Endometrial microvascular endothelial cells (primary cell): ENCODE measurements around the gene HDAC4. TPM values are rescaled to one million over a fixed set of nuclear protein-coding genes. Genes with fewer than 3 reads are reported as not detected.

Source experiments
- in situ Hi-C: cut with HindIII; loops from 2 replicates; pipeline ENCODE4 v1.10.0; 2017; ENCODE audit warnings: low sequenced_read_pairs, low pct_unique_long_range_greater_than_20kb; ENCODE audit errors: inconsistent ontology term
- total RNA-seq: library from RNA; depleted of rRNA; stranded (reverse); fragments of >200 nt; gene quantifications from one replicate; pipeline ENCODE4 v1.2.3, GENCODE V29; 2015; ENCODE audit errors: inconsistent ontology term

The HDAC4 gene
- total RNA-seq, 1 donor from 2014 or later: 27.4 TPM

DNA sequence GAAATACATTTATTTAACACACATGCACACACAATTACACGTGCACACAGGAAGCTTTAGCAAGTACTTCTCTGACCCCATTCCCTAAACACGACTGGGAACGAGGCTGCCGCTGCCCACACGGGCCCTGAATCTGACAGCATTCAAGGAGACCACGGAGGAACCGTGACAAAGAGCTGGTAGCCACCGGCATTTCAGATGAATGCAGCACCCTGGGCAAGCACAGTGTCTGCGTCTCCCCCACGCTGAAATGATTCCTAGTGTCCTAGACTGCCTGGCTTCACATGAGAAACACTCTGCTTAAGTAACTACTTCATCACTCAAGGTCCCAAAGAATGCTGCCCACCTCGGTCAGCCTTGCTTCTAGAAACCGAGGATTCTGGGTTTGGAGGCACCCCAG lies 95.0 kb downstream of the HDAC4 start:
- in situ Hi-C loops: no loop called here

DNA sequence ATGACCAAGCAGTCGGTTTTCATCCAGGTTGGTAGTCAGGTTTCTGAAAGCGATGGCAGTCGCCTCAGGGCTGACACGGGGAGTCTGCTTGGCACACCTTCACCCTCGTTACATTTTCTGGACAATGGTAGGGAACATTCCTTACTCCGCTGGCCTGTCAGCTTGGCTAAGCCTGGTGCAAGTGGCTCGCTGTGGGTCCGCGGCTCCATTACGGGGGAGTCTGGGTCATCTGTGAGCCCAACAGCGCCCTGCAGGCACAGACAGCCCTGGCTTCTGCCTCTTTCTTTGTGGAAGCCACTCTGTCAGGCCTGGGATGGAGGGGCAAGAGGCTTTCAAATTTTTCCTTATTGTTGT lies 95.6 kb downstream of the HDAC4 start:
- in situ Hi-C loops: no loop called here

DNA sequence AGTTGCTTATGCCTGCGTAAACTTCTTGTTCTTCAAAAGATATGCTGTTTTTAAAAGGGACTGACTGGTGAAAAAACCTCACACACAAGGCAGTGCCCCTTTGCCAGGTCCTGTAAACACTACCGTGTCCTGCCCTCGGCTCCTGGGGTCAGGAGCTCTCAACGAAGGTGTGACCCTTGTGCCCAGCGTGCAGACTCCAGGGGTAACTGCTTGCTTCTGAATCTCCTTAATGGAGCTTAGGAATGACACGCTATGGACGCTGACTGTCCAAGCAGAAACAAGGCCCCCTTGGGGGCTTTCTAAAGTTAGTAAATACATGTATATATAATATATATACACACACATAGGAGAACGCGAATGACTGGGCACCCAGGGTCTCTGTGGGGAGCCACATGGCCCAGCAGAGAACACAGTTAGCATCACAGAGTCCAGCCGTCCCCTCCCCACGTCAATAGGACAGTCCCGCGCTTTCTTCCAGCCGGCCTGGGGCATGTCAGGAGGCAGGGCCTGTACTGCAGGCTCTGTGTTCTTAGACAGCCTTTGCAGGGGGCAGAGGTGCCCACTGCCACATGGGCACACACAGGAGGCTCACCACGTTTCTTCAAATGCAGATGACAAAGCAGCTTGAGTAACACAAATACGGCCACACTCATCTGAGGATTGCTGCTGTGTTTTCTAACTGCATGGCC lies 96.1 kb downstream of the HDAC4 start:
- in situ Hi-C loops: no loop called here

GRCh38 chr2:239303711-239304532 lies 96.9 kb downstream of the HDAC4 start:
- in situ Hi-C loops: no loop called here

DNA sequence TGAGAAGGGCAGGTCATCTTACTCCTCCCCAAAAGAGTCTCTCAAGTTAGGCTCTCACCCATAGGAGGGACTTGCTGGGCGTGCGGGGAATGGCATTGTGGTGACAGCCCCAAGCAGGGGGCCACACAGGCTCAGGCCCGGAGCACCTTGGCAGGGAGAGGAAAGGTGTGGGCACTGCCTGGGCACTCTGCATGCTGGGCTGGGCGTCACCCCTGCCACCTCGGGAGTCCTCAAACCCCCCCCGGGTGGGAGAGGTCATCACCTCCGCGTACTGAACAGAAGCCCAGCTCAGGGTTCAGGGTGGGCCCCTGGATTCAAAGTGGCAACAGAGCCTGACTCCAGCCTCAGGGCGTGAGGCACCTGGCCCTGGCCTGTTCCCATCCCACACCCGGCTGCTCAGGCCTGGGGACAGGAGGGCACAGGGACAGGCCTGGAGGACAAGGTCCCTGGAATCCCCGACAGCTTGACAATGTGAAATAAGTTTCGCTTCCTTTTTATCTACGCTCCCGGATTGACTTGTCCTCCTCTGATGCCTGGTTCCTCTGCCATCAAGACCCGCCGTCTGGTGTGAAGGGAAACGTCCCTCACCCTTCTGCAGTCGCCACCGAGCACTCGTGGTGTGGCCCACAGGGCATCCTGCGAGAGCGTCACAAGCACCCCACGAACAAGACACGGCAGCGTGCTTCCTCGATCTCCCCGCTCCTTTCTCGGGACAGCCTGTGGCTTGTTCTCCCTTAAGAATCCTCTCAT lies 97.8 kb downstream of the HDAC4 start:
- in situ Hi-C loops: no loop called here

GRCh38 chr2:239302083-239302807 lies 98.6 kb downstream of the HDAC4 start:
- in situ Hi-C loops: no loop called here

- in situ Hi-C loops: no loop called here
Measured at GRCh38 chr2:239300871-239301735, 99.7 kb downstream of the HDAC4 start.

DNA sequence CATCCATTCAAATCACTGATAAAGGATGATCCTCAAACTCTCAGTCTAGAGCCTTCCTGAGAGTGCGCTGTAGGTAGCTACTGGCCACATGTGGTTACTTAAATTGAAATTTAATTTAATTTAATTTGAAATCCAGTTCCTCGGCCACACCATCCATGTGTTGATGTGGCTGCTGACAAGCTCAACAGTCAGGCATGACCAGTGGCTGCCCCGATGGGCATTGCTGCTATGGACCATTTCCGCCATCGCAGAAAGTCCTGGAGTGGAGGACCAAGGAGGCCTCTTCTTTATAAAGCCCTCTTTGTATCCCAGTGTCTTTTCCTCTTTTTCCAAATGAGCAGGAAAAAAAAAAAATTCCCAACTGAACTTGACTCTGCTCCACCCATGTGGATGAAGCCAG lies 100.6 kb downstream of the HDAC4 start:
- in situ Hi-C loops: no loop called here

DNA sequence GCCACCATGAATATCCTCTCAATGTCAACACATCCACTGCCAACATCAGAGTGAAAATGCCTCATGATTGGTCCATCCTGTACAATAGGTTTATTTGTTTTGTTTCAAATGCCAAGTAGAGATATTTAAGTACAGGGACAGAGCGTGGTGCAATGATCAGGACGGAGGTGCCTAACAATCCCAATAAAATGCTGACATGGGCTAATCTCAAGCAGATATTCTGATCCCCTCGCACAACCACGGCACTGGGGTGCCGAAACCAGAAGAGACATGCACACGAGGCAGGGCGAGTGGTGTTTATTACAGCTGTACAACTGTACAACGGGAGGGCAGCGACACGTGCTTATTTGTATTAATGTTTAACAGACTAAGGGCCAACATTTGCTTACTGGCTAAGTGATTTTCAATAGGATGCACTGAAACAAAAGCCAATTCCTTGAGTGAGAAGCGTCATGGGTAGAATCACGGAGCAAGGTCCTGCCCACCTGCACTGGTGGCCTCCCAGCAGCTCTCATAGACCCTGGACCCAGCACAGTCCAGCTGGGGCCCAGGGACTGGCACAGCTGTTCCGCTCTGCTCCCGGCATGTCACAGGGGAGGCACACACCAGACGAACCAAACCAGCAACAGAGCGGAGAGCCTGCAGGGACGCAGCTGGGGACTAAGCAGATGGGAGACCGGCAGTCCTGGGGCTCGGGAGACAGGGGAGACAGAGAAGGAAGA lies 101.4 kb downstream of the HDAC4 start:
- in situ Hi-C loops: no loop called here

GRCh38 chr2:239298116-239298804 lies 102.6 kb downstream of the HDAC4 start:
- in situ Hi-C loops: no loop called here

- in situ Hi-C loops: no loop called here
Measured at GRCh38 chr2:239297142-239298004, 103.4 kb downstream of the HDAC4 start.

DNA sequence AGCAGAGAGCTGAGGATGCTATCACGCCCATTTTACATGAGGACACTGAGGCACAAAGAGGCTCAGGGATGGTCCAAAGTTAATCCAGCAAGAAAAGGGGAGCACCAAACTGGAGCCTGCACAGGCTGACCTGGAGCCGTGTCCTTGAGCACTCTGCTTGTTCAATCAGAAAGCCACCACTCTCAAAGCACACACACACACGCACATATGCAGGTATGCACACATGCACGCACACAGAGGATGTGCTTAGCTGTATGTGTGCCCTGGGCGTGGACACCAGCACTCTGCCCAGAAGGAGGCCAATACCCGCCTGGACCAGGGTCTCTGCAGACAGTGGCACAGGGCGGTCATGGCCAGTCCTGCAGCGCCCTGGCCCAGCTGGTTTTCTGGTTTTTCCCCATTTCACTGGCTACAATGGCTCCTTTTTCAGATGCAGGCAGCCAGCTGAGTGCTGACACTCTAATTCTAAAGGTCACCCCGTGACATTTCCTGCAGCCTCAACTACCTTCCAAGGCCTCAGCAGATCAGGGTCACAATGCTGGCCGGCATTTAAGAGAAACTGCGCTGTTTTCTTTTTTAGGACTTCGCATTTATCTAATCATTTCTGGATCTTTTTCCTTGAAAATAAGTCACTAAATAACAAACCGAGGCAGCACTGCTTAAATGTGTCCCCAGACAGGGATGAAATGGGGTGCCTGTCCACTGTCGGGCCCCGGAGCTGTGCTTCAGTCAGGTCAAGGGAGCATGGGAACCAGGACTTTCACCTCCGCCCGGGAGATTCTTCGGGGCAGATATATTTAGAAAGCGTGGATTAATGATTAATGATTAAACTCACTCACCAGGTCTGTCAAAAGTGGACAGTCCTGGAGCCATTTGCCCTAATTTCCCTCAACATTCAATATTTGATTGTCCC lies 104.5 kb downstream of the HDAC4 start:
- in situ Hi-C loops: no loop called here

- in situ Hi-C loops: no loop called here
Measured at GRCh38 chr2:239295377-239296019, 105.3 kb downstream of the HDAC4 start.

- in situ Hi-C loops: no loop called here
Measured at GRCh38 chr2:239294571-239295054, 106.2 kb downstream of the HDAC4 start.
